ENCODE measurements around the gene PACC1. TPM values are rescaled to one million over a fixed set of nuclear protein-coding genes. Genes with fewer than 3 reads are reported as not detected.

The PACC1 gene
- total RNA-seq = 10 to 100 TPM; 11.1 to 11.7 TPM

GRCh38 chr1:212414328-212415106 lies at the start of gene PACC1:
Gene PACC1, minus strand, starts transcription at chr1:212414886. Its CDS starts 129 bp downstream, at chr1:212414757.
- H3K27me3 Mint-ChIP-seq = no peaks in the 10 kb centered on the region
- DNase-seq (peak; percentile 97), ATAC-seq (peak; percentile 99)
- CTCF ChIA-PET = interaction anchor here (0.6 to 2.3 kb wide), 6 partner anchors 14 to 133 kb away, joined by 3 to 17 read pairs (median 4); no protein-coding TSS in a partner anchor
- peaks cover 28% of the 10 kb centered on the region for H3K4me1 Mint-ChIP-seq (ENCODE audit: low read depth)
- no peak for TF ChIP-seq CTCF (IDR thresholded peaks at IDR 0.05)
- H3K4me3 Mint-ChIP-seq = peak within 1 kb of the TSS; percentile 94
- intact Hi-C loops (cut with micrococcal nuclease) = no loop called here
- POLR2A ChIA-PET = interaction anchor here (0.8 to 2.4 kb wide), 4 partner anchors 14 to 379 kb away, joined by 3 to 9 read pairs (median 6); partner anchors contain the start of gene NENF
- peak within 1 kb of the TSS; percentile 93 for H3K27ac Mint-ChIP-seq
- peaks cover 30% of the 10 kb centered on the region for H3K36me3 Mint-ChIP-seq (ENCODE audit: low read depth)
- no peaks in the 10 kb centered on the region for H3K9me3 Mint-ChIP-seq

- Mint-ChIP-seq H3K36me3 (ENCODE audit: low read depth) (no peaks in the 10 kb centered on the region), H3K27ac (no peak overlapping the region), H3K4me1 (ENCODE audit: low read depth) (peaks cover under 1% of the 10 kb centered on the region), H3K27me3 (no peaks in the 10 kb centered on the region), H3K9me3 (no peaks in the 10 kb centered on the region), H3K4me3 (no peak overlapping the region)
- no peak for ATAC-seq
- DNase-seq = no peak
- intact Hi-C loops (cut with micrococcal nuclease) = no loop called here
- POLR2A ChIA-PET = no interaction called here
- CTCF ChIA-PET = interaction anchor here (1.1 to 2.9 kb wide), 5 partner anchors 8 to 428 kb away, joined by 3 to 19 read pairs (median 9); partner anchors contain the start of genes DTL and INTS7
- TF ChIP-seq CTCF (IDR thresholded peaks at IDR 0.05) = no peak
These were observed 49.0 kb upstream of the PACC1 start for GRCh38 chr1:212463565-212464285.

GRCh38 chr1:212461916-212462660 lies 47.4 kb upstream of the PACC1 start:
- CTCF ChIA-PET = interaction anchor here (0.6 to 2.9 kb wide), 2 partner anchors 19 to 203 kb away, joined by 3 to 9 read pairs; no protein-coding TSS in a partner anchor
- H3K9me3 Mint-ChIP-seq = no peaks in the 10 kb centered on the region

GRCh38 chr1:212460376-212460775 lies 45.7 kb upstream of the PACC1 start:
- H3K27ac Mint-ChIP-seq = no peak overlapping the region
- H3K27me3 Mint-ChIP-seq = no peaks in the 10 kb centered on the region
- no peak for ATAC-seq
- CTCF ChIA-PET = no interaction called here
- TF ChIP-seq CTCF (IDR thresholded peaks at IDR 0.05) = no peak
- no peak overlapping the region for H3K4me3 Mint-ChIP-seq
- intact Hi-C loops (cut with micrococcal nuclease) = no loop called here
- H3K9me3 Mint-ChIP-seq = no peaks in the 10 kb centered on the region
- no peak for DNase-seq
- peaks cover 4% of the 10 kb centered on the region for H3K4me1 Mint-ChIP-seq (ENCODE audit: low read depth)
- POLR2A ChIA-PET = no interaction called here
- no peaks in the 10 kb centered on the region for H3K36me3 Mint-ChIP-seq (ENCODE audit: low read depth)

More at GRCh38 chr1:212461916-212462660, 47.4 kb upstream of the PACC1 start:
- Mint-ChIP-seq H3K36me3 (ENCODE audit: low read depth) (no peaks in the 10 kb centered on the region), H3K4me1 (ENCODE audit: low read depth) (peaks cover 4% of the 10 kb centered on the region), H3K27ac (no peak overlapping the region), H3K27me3 (no peaks in the 10 kb centered on the region), H3K4me3 (no peak overlapping the region)
- POLR2A ChIA-PET = no interaction called here
- intact Hi-C loops (cut with micrococcal nuclease) = no loop called here
- ATAC-seq (no peak), DNase-seq (no peak)
- no peak for TF ChIP-seq CTCF (IDR thresholded peaks at IDR 0.05)
